ES-I3 (cell line): Measurements from ENCODE around the gene SDK2.

Experiments
- H3K36me3 ChIP-seq: 2 replicates; pipeline ENCODE4 v1.6.1; 2013; ENCODE audit warnings: mild to moderate bottlenecking, low read length, control low read depth, moderate library complexity; ENCODE audit not compliant: insufficient read depth
- H3K4me1 ChIP-seq: 2 replicates; pipeline ENCODE4 v1.6.1; 2013; ENCODE audit warnings: mild to moderate bottlenecking, control low read depth, low read length; ENCODE audit not compliant: insufficient read depth
- H3K9ac ChIP-seq: 2 replicates; pipeline ENCODE4 v1.6.1; 2013; ENCODE audit warnings: low read depth, mild to moderate bottlenecking, low read length, moderate library complexity
- H3K9me3 ChIP-seq: 2 replicates; pipeline ENCODE4 v1.6.1; 2013; ENCODE audit warnings: mild to moderate bottlenecking, low read length, moderate library complexity; ENCODE audit not compliant: control insufficient read depth, insufficient read depth

SDK2 gene

DNA sequence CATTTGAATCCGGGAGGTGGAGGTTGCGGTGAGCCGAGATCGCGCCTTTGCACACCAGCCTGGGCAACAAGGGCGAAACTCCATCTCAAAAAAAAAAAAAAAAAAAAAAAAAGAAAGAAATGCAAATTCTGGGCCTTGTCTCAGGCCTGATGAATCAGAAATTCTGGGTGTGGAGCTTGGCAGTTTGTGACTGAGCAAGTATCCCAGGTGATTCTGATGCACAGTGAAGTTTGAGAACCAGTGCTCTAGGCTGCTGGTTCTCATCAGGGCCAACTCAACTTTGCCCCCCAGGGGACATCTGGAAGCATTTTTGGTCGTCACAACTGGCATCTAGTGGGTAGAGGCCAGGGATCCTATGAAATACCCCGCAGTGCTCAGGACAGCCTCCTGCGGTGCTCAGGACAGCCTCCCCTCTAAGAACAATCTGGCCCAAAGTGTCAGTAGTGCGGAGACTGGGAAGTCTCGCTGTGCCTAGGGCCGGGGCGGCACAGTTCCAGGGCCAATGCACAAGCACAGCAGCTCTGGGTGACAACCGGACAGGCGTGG, 55.9 kb downstream of the SDK2 start:
- H3K9me3 ChIP-seq: no peaks in the 10 kb centered on the region
- H3K4me1 ChIP-seq: peaks cover 24% of the 10 kb centered on the region
- no peak overlapping the region for H3K9ac ChIP-seq
- no peaks in the 10 kb centered on the region for H3K36me3 ChIP-seq

DNA sequence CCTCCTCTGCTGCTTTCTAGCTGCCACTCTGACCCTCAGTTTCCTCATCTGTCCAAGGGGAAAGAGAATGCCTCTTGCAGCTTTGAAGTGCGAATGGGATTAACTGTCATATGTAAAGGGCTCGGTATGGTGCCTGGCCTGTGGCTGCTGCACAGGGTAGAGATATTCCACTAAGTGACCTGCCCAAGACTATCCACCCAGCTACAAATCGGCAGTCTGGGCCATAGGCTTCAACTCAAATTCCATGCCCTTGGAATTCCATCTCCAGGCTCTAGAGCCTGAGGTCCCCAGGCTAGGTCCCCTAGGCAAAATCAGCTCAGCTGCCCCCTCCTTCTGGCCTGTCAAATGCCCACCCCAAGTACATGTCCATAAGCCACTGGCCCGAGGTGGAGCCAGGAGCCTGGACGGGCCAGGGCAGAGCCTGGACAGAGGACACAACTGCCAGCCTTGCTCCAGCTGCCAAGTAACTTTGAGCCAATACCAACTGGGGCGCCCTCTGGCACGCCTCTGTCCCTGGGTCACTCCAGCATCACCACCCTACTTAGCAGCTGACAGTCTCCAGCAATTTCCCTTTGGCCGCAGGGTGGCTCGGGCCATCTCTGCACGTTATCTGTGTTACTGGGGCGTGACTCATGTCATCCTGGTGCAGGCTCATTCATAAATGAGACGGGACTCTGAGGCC, 57.2 kb downstream of the SDK2 start:
- H3K36me3 ChIP-seq: no peaks in the 10 kb centered on the region
- H3K9me3 ChIP-seq: no peaks in the 10 kb centered on the region
- H3K9ac ChIP-seq: no peak overlapping the region
- H3K4me1 ChIP-seq: peaks cover 24% of the 10 kb centered on the region

DNA sequence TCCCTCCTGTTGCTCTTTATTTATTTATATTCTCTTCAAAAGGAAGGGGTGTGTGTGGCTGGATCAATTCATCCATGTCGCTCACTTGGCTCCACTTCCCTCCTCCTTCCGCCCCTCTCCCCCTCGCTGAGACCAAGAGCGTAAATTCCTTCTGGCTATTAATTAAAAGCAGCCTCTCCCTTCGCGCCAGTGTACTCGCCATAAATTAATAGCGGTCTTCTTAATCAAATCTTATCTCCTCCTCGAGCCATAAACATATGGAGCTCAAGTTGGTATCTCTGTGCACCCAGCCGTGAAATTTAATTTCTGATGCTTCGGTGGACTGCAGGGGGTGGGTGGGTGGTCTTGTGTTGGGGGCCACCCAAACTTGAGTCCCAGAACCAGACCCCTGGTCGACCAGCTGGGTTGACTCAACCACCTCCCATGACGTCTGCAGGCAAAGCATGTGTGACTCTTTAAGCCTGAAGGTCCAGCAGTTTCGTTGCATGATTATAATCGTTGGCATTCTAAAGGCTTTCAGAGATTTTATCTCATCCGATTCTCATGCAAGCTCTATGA, 57.9 kb downstream of the SDK2 start:
- Histone ChIP-seq H3K4me1 (peaks cover 24% of the 10 kb centered on the region), H3K9ac (no peak overlapping the region), H3K36me3 (no peaks in the 10 kb centered on the region), H3K9me3 (no peaks in the 10 kb centered on the region)

- H3K9ac ChIP-seq: no peak overlapping the region
- H3K9me3 ChIP-seq: no peaks in the 10 kb centered on the region
- H3K36me3 ChIP-seq: no peaks in the 10 kb centered on the region
- H3K4me1 ChIP-seq: peaks cover 24% of the 10 kb centered on the region
Observed at GRCh38 chr17:73585583-73585982, 58.7 kb downstream of the SDK2 start.

- no peaks in the 10 kb centered on the region for H3K36me3 ChIP-seq
- no peak overlapping the region for H3K9ac ChIP-seq
- no peaks in the 10 kb centered on the region for H3K9me3 ChIP-seq
- peaks cover 24% of the 10 kb centered on the region for H3K4me1 ChIP-seq
Observed at GRCh38 chr17:73584987-73585386, 59.3 kb downstream of the SDK2 start.

- Histone ChIP-seq H3K36me3 (no peaks in the 10 kb centered on the region), H3K4me1 (peaks cover 21% of the 10 kb centered on the region), H3K9me3 (no peaks in the 10 kb centered on the region), H3K9ac (no peak overlapping the region)
Observed at GRCh38 chr17:73584049-73584448, 60.2 kb downstream of the SDK2 start.

DNA sequence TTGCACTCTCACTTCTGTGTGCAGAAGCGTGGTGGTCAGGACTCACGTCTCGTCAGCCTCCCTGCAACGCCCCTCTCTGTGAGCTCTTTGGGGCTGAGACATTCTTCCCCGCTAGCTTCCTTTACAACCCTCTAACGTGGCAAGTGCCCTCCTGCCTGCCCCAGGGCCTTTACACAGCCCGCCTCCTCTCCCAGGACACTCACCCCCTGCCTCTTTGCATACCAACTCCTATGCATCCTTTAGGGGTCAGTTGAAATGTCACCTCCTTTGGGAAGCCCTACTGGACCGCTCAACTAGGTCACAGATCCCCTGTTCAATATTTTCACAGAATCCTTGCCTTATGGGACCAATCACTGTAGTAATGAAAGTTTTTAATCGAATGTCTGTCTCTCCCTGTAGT, 61.4 kb downstream of the SDK2 start:
- peaks cover 20% of the 10 kb centered on the region for H3K4me1 ChIP-seq
- H3K36me3 ChIP-seq: no peaks in the 10 kb centered on the region
- H3K9me3 ChIP-seq: no peaks in the 10 kb centered on the region
- H3K9ac ChIP-seq: no peak overlapping the region

DNA sequence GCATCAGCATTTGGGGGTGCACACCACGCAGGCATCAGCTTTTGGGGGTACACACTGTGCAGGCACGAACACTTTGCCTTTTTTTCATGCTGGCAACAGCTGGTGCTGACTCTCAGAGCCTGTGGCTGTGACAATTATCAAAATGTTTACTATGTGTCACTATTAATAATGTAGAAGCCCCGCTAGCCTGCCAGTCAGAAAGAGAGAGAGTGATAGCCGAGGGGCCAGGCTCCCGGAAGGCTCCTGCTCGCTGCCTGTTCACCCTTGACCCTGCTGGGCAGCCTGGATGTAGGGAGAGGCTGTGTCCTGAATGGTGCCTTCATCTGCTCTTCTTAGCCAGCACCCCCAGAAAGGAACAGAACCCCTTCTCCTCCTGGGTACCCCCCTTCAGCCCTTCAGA, 61.9 kb downstream of the SDK2 start:
- H3K9ac ChIP-seq: no peak overlapping the region
- no peaks in the 10 kb centered on the region for H3K36me3 ChIP-seq
- no peaks in the 10 kb centered on the region for H3K9me3 ChIP-seq
- H3K4me1 ChIP-seq: peaks cover 16% of the 10 kb centered on the region

GRCh38 chr17:73581379-73581778, 62.9 kb downstream of the SDK2 start:
- no peaks in the 10 kb centered on the region for H3K36me3 ChIP-seq
- H3K9ac ChIP-seq: no peak overlapping the region
- H3K9me3 ChIP-seq: no peaks in the 10 kb centered on the region
- H3K4me1 ChIP-seq: peaks cover 7% of the 10 kb centered on the region

- H3K4me1 ChIP-seq: no peaks in the 10 kb centered on the region
- no peak overlapping the region for H3K9ac ChIP-seq
Observed at GRCh38 chr17:73580073-73580710, 64.1 kb downstream of the SDK2 start.

GRCh38 chr17:73576556-73577098, 67.6 kb downstream of the SDK2 start:
- Histone ChIP-seq H3K4me1 (no peaks in the 10 kb centered on the region), H3K36me3 (no peaks in the 10 kb centered on the region), H3K9me3 (no peaks in the 10 kb centered on the region), H3K9ac (no peak overlapping the region)

More at GRCh38 chr17:73580073-73580710, 64.1 kb downstream of the SDK2 start:
- no peaks in the 10 kb centered on the region for H3K36me3 ChIP-seq
- no peaks in the 10 kb centered on the region for H3K9me3 ChIP-seq

- no peaks in the 10 kb centered on the region for H3K4me1 ChIP-seq
- no peak overlapping the region for H3K9ac ChIP-seq
- H3K9me3 ChIP-seq: no peaks in the 10 kb centered on the region
- no peaks in the 10 kb centered on the region for H3K36me3 ChIP-seq
Observed at GRCh38 chr17:73575470-73576221, 68.6 kb downstream of the SDK2 start.

GRCh38 chr17:73571511-73572130, 72.6 kb downstream of the SDK2 start:
- Histone ChIP-seq H3K9ac (no peak overlapping the region), H3K4me1 (peaks cover 25% of the 10 kb centered on the region), H3K9me3 (no peaks in the 10 kb centered on the region), H3K36me3 (no peaks in the 10 kb centered on the region)

DNA sequence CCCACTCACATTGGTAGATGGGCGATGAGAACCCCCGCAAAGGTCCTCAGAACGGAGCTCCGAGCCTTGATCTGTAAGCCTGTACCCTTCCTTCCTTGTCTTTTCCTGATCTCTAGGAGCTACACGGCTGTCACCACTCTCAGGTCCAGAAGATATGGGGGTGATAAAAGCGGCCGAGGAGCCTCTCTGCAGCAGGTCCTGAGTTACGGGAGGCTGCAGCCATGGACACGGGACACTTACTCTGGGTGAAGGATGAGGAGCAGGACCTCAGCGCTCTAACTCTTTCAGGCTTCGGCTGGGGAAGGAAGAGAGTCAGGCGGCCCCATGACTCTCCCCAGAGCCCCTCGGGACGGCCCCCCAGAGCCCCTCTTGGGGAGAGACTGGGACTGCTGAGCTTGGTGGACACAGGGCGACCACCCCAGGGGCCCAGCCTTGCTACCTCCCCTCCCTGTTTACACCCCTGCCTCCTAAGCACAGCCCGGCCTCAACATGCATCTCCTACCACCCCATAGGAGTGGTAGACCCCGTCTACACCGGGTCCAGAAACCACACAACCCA, 74.4 kb downstream of the SDK2 start:
- Histone ChIP-seq H3K4me1 (peaks cover 40% of the 10 kb centered on the region), H3K9ac (no peak overlapping the region), H3K36me3 (no peaks in the 10 kb centered on the region), H3K9me3 (no peaks in the 10 kb centered on the region)
